Stimulated activated CD4-positive, alpha-beta T cell treated with anti-CD3 and anti-CD28 coated beads, Interleukin-2, amount 100 ng/mL, for 24 hours (primary cell): ENCODE data around the gene ZNF567.
"Not testable (repeated sequence)": the region's sequence is repeated elsewhere in the genome, so short reads cannot be mapped to it uniquely, and the experiment has no call there.

Experiments
- DNase-seq, 2 donors: peaks; one replicate each; pipeline ENCODE4 v3.0.0-alpha.2; 2020

Gene ZNF567

DNA sequence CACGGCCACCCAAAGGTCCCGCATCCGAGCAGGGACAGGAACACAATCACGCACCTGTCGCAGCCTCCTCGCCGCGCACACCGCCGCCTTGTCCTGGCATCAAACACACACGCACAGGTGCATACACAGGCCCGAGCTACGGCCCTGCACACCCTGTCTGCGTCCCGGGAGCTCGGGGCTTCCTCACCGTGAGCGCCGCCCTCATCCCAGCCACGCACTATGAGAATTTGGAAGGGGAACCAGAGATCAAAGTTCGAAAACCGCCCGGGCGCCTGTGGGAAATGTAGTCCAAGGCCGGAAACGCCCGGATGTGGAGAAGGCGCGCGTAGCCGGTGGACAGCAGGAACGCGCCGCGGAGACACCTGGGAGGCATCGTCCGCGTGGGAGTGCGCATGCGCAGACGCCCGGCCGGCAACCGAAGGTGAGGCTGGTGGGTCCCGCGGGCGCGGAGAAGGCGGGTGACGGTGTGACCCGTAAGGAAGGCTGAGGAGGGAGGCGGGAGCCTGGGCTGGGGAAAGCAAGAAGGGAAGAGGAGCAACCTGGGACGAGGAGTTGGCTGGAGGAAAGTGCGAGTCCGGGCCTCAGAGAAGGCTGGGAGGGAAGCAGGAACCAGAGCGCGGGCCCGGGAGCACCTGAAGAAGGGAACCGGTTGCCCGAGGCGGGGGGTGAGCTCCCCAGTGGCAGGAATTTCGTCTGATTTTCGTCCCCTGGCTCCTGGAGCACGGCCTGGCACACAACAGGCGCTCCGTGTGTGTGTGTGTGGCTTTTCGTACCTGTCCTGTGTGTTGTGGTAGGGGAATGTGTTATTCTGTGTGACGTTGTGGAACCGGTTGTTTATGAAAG lies at the start of gene ZNF567:
Gene ZNF567, plus strand, starts transcription at position 399 of the 843 bp plus-strand sequence. CDS start 7,256 bp downstream, outside the sequence.
- DNase-seq = peak; percentile 98 to 99

DNA sequence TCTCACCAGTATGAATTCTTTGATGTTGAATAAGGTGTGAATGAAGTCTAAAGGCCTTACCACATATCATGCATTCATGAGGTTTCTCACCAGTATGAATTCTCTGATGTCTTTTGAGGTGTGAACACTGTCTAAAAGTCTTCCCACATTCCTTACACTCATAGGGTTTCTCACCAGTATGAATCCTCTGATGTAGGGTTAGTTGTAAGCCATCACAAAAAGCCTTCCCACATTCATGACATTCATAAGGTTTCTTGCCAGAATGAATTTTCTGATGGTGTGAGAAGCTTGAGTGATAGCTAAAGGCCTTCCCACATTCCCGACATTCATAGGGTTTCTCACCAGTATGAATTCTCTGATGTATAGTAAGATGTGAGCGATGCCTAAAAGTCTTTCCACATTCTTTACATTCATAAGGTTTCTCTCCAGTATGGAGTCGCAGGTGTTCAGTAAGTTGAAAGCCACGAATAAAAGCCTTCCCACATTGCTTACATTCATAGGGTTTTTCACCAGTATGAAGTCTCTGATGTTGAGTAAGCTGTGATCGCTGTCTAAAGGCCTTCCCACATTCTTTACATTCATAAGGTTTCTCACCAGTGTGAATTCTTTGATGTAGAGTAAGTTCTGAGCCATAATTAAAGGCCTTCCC lies 48.4 kb upstream of the ZNF567 start:
- DNase-seq = no peak

DNA sequence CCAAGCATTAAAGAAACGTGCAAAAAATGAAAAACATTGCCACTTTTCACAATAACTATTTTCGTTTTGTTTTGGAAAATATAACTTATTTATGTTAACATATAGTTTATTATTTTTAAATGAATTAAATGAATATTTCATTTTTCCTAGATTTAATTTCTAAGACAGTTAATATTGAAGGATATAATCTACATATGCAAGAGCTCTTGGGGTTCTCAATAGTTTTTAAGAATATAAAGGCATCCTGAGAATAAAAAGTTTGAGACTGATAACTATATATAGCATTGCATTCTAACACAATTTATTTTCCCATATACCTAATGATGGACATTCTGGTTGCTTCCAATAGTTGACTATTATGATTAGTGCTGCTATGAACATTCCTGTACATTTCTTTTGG lies 40.7 kb upstream of the ZNF567 start:
- DNase-seq = no peak

DNA sequence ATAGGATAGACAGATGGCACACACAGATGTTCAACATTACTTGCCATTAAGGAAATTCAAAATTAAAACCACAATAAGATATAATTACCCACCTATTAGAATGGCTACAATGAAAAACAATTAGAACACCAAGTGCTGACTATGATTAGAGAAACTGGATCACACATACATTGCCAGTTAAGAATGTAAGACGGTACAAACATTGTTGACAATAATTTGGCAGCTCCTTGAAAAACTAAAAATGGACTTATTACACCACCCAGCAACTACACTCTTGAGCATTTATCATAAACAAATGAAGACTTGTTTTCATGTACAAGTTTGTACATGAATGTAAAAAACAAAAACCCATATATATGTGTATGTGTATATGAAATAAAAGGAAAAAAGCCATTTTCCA lies 34.5 kb upstream of the ZNF567 start:
- no peak for DNase-seq

GRCh38 chr19:36665832-36666231 lies 21.6 kb upstream of the ZNF567 start:
- no peak for DNase-seq

DNA sequence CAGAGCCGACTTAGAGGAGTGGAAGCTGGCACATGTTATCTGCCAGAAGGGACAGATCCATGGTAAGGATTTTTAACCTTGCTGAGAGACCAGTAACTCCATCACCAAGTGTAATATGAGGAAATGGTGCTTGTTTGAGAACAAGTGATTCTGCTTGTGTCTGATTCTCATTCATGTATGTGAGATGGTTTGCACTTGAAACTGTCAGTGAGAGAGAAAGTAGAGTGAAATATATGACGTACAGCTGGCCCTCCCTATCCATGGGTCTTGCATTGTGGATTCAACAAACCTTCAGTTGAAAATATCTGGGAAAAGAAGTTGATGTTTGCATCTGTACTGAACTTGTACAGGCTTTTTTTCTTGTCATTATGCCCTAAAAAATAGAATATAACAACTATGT lies 18.8 kb upstream of the ZNF567 start:
- no peak for DNase-seq

DNA sequence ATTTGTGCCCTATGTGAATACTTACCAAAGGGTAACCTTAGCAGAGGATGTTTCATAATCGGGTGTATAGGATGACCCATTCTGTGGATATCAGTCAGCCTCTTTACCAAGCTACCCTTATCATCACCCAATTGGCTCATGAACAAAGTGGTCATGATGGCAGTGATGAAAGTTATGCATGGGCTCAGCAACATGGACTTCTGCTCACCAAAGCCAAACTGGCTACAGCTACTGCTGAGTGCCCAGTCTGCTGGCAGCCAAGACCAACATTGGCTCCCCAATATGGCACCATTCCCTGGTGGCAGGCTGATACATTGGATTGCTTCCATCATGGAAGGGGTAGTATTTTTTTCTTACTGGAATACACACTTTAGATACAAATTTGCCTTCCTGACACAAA lies 15.0 kb upstream of the ZNF567 start:
- DNase-seq = no peak

GRCh38 chr19:36674201-36674600 lies 13.2 kb upstream of the ZNF567 start:
- no peak for DNase-seq

DNA sequence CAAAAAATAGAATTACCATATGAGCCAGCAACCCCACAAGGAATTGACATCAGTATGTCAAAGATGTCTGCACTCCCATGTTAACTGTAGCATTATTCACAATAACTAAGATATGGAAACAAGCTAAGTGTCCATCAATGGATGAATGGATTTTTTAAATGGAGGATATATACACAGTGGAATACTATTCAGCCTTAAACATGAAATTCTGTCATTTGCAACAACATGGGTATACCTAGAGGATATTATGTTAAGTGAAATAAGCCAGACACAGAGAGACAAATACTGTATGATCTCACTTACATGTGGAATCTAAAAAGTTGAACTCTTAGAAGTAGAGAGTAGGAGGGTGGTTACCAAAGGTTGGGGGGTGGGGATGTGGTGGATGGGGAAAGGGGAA lies 8.0 kb upstream of the ZNF567 start:
- DNase-seq = no peak

DNA sequence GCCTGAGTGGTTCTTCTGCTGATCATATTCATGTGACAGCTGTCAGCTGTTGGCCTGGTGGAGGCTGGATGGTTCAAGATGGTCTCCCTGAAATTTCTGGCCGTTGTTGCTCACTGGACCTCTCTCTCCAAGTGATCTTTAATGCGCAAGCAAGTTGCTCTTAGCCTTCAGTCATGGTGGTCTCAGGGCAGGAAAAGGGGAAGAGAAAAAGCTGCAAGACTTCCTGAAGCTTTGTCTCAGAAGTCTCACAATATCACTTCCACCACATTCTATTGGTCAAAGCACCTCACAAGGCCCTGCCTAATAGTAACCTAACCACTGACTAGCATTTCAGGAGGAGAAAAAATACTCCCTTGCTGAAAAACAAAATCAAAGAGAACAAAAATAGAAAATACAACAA lies 1.6 kb upstream of the ZNF567 start:
- no peak for DNase-seq

GRCh38 chr19:36686365-36687213 lies 823 bp upstream of the ZNF567 start:
- DNase-seq = peak in 1 of 2 donors; percentile 3

- DNase-seq = peak in 1 of 2 donors; percentile 4
These were observed 646 bp downstream of the ZNF567 start for GRCh38 chr19:36688058-36688457.

DNA sequence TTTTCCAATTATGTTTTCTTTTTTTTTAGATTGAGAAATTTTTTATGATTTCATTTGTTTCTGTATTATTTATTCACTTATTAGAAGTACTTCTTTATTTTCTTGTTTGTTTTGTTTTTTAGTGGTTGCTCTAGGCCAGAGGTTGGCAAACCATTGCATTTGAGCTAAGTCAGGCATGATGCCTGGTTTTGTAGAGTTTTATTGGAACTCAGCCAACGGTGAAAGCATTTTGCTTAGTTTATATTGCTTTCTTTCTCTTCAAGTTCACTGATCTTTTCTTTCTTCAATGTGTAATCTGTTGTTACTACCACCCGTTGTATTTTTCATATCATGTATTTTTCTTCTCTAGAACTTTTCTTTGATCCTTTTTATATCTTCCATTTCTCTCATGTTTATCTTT lies 19.7 kb downstream of the ZNF567 start:
- DNase-seq = no peak

- no peak for DNase-seq
These were observed 22.0 kb downstream of the ZNF567 start for GRCh38 chr19:36709423-36709822.

DNA sequence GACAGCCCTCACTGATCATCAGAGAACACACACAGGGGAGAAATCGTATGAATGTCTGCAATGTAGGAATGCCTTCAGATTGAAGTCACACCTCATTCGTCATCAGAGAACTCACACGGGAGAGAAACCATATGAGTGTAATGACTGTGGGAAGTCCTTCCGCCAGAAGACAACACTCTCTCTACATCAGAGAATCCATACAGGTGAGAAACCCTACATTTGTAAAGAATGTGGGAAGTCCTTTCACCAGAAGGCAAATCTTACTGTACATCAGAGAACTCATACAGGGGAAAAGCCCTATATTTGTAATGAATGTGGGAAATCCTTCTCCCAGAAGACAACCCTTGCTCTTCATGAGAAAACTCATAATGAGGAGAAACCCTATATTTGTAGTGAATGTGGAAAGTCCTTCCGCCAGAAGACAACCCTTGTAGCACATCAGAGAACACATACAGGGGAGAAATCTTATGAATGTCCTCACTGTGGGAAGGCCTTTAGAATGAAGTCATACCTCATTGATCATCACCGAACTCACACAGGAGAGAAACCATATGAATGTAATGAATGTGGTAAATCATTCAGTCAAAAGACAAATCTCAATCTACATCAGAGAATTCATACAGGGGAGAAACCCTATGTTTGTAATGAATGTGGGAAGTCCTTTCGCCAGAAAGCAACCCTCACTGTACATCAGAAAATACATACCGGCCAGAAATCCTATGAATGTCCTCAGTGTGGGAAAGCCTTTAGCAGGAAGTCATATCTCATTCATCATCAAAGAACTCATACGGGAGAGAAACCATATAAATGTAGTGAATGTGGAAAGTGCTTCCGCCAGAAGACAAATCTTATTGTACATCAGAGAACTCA lies 32.5 kb downstream of the ZNF567 start:
- DNase-seq = no peak

DNA sequence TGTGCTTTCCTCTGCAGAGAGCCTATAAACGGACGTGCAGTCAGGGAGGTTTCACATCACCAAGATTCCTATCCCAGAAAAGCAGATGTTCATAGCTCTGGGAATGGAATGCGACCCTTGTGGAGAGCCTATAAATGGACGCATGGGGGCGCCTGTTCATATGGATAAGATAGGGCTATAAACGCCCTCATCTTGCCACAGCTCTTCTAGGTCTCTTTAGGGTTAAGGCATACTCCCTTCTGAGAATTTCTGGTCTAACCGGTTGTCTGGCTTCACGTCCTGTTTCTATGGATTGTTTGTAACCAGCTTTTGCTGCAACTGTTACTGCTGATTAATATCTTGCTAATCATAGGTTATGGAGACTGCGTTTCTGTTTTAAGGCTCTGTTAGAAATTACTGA lies 48.8 kb downstream of the ZNF567 start:
- DNase-seq = not testable (repeated sequence)

DNA sequence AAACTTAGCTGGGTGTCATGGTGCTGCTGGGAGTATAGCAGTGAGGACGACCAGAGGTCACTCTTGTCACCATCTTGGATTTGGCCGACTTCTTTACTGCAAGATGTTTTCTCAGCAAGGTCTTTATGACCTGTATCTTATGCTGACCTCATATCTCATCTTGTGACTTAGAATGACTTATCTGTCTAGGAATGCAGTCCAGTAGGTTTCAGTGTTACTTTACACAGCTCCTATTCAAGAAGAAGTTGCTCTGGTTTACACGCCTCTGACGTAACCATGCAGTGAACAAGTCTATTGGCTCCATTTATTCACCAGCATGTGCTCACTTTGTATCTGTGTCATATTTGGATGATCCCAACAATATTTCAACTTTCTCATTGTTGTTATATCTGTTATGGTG lies 58.5 kb downstream of the ZNF567 start:
- no peak for DNase-seq

GRCh38 chr19:36747750-36748149 lies 60.3 kb downstream of the ZNF567 start:
- no peak for DNase-seq

DNA sequence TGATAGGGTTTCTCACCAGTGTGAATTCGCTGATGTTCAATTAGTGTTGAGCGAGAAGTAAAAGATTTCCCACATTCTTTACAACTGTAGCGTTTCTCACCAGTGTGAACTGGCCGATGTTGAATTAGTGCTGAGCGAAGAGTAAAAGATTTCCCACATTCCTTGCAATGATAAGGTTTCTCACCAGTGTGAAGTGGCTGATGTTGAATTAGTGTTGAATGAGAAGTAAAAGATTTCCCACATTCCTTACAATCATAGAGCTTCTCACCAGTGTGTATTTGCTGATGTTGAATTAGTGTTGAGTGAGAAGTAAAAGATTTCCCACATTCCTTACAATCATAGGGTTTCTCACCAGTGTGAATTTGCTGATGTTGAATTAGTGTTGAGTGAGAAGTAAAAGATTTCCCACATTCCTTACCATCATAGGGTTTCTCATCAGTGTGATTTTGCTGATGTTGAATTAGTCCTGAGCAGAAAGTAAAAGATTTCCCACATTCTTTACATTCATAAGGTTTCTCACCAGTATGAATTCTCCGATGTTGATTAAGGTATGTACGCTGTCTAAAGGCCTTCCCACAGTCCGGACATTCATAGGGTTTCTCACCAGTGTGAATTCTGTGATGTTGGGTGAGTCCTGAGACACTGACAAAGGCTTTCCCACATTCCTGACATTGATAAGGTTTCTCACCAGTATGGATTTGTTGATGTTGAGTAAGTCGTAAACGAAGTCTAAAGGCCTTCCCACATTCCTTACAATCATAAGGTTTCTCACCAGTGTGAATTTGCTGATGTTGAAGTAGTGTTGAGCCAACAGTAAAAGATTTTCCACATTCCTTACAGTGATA lies 61.2 kb downstream of the ZNF567 start:
- no peak for DNase-seq

- DNase-seq = not testable (repeated sequence)
These were observed 62.2 kb downstream of the ZNF567 start for GRCh38 chr19:36749613-36750012.

DNA sequence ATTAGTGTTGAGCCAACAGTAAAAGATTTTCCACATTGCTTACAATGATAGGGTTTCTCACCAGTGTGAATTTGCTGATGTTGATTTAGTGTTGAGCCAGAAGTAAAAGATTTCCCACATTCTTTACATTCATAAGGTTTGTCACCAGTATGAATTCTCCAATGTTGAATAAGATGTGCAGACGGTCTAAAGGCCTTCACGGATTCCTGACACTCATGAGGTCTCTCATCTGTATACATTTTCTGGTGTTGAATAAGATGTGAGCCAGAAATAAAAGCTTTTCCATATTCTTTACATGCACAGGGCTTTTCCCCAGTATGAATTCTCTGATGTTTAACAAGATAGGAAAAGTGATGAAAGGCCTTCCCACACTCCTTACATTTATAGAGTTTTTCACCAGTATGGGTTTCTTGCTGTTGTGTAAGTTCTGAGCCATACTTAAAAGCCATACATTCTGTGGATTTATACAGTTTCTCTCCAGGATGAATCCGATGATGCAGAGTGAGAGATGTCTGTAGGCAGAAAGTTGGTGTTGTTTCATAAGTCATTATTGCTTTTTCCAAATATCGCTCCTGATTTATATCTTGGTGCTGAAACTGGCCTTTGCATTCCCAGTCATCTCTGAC lies 62.8 kb downstream of the ZNF567 start:
- DNase-seq = no peak
